ENCODE results near the gene UBE3C.

- TF ChIP-seq, protein P1, sequence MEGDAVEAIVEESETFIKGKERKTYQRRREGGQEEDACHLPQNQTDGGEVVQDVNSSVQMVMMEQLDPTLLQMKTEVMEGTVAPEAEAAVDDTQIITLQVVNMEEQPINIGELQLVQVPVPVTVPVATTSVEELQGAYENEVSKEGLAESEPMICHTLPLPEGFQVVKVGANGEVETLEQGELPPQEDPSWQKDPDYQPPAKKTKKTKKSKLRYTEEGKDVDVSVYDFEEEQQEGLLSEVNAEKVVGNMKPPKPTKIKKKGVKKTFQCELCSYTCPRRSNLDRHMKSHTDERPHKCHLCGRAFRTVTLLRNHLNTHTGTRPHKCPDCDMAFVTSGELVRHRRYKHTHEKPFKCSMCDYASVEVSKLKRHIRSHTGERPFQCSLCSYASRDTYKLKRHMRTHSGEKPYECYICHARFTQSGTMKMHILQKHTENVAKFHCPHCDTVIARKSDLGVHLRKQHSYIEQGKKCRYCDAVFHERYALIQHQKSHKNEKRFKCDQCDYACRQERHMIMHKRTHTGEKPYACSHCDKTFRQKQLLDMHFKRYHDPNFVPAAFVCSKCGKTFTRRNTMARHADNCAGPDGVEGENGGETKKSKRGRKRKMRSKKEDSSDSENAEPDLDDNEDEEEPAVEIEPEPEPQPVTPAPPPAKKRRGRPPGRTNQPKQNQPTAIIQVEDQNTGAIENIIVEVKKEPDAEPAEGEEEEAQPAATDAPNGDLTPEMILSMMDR (IDR thresholded peaks at IDR 0.05), result no peak
- TF ChIP-seq POLR2A (IDR thresholded peaks at IDR 0.05) (no peak), POLR2AphosphoS5 (IDR thresholded peaks at IDR 0.05) (no peak)
These were observed 101.0 kb downstream of the UBE3C start for GRCh38 chr7:157239571-157240270.

Measured in upper lobe of left lung (tissue), 4 donors.